HepG2 (cell line): ENCODE data around the gene CADPS.

ENCODE experiments used
- CEBPB ChIP-seq: IDR thresholded peaks from 2 replicates; pipeline ENCODE4 v1.6.1; 2011; ENCODE audit warnings: low read depth, low read length, improper control_type of control experiment, borderline replicate concordance
- ELF4 ChIP-seq: sonication (generic); formaldehyde crosslinking; IDR thresholded peaks from 2 replicates; pipeline ENCODE4 v1.5.0; 2020; ENCODE audit warnings: missing genetic modification reagents, mild to moderate bottlenecking, moderate library complexity, borderline replicate concordance
- FOXP1 ChIP-seq, 2 experiments: fragments of 450-650 bp in 1 of 2; IDR thresholded peaks; 2 replicates each; pipeline ENCODE4 v1.6.1; 2017 to 2018; ENCODE audit warnings: antibody characterized with exemption in 1 of 2
- POLR2AphosphoS2 ChIP-seq: IDR thresholded peaks from 2 replicates; pipeline ENCODE4 v1.6.1; 2011; ENCODE audit warnings: low read depth, low read length, improper control_type of control experiment
- YY1 ChIP-seq: IDR thresholded peaks from 2 replicates; pipeline ENCODE4 v1.6.1; 2011; ENCODE audit warnings: low read length, low read depth, moderate library complexity, mild to moderate bottlenecking; ENCODE audit not compliant: insufficient read depth, insufficient replicate concordance
- ZFP1 ChIP-seq: IDR thresholded peaks from 2 replicates; pipeline ENCODE4 v1.6.1; 2016
- ZNF768 ChIP-seq: sonication (generic); formaldehyde crosslinking; IDR thresholded peaks from 2 replicates; pipeline ENCODE4 v1.4.0; 2020; ENCODE audit warnings: missing genetic modification reagents
- TF ChIP-seq, protein P1 (sequence below): sonication (generic); formaldehyde crosslinking; IDR thresholded peaks from 2 replicates; pipeline ENCODE4 v1.5.0; 2020; ENCODE audit warnings: mild to moderate bottlenecking, missing genetic modification reagents, moderate library complexity
- TF ChIP-seq, protein P2 (sequence below), 2 experiments: fragments of 450-650 bp in 1 of 2; sonication (generic) in 1 of 2; formaldehyde crosslinking in 1 of 2; IDR thresholded peaks; 2 replicates each; pipeline versions ENCODE4 v1.6.1 to v1.8.0; 2016 to 2022; ENCODE audit warnings: antibody characterized with exemption in 1 of 2, mild to moderate bottlenecking in 1 of 2, missing genetic modification reagents in 1 of 2

DNA sequence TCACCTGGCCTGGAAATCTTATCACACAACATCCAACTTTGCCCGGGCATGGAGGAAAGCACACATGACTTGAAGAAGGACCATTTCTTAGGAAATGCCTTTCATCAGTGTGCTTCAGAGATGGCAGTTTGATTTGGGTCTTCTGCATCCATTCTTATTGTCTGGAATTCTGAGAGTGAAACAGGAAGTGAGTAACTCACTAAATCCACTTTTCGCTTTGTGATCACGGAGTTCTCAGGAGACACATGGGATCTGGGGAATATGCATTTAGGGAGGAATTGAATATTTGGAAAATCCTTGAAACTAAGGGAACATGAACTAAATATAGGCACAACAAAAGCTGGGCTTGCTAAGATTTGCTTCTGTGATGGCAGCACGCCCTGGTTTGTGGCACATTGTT lies 289.4 kb downstream of the CADPS start:
- TF ChIP-seq, protein P1, sequence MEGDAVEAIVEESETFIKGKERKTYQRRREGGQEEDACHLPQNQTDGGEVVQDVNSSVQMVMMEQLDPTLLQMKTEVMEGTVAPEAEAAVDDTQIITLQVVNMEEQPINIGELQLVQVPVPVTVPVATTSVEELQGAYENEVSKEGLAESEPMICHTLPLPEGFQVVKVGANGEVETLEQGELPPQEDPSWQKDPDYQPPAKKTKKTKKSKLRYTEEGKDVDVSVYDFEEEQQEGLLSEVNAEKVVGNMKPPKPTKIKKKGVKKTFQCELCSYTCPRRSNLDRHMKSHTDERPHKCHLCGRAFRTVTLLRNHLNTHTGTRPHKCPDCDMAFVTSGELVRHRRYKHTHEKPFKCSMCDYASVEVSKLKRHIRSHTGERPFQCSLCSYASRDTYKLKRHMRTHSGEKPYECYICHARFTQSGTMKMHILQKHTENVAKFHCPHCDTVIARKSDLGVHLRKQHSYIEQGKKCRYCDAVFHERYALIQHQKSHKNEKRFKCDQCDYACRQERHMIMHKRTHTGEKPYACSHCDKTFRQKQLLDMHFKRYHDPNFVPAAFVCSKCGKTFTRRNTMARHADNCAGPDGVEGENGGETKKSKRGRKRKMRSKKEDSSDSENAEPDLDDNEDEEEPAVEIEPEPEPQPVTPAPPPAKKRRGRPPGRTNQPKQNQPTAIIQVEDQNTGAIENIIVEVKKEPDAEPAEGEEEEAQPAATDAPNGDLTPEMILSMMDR (CRISPR knock-in tag): no peak
- TF ChIP-seq FOXP1 (IDR thresholded peaks at IDR 0.05) (no peak), FOXP1 (CRISPR knock-in tag; IDR thresholded peaks at IDR 0.05) (no peak), ELF4 (no peak), YY1 (no peak), POLR2AphosphoS2 (no peak), ZFP1 (CRISPR knock-in tag) (no peak), CEBPB (no peak), ZNF768 (no peak)
- TF ChIP-seq, protein P2, sequence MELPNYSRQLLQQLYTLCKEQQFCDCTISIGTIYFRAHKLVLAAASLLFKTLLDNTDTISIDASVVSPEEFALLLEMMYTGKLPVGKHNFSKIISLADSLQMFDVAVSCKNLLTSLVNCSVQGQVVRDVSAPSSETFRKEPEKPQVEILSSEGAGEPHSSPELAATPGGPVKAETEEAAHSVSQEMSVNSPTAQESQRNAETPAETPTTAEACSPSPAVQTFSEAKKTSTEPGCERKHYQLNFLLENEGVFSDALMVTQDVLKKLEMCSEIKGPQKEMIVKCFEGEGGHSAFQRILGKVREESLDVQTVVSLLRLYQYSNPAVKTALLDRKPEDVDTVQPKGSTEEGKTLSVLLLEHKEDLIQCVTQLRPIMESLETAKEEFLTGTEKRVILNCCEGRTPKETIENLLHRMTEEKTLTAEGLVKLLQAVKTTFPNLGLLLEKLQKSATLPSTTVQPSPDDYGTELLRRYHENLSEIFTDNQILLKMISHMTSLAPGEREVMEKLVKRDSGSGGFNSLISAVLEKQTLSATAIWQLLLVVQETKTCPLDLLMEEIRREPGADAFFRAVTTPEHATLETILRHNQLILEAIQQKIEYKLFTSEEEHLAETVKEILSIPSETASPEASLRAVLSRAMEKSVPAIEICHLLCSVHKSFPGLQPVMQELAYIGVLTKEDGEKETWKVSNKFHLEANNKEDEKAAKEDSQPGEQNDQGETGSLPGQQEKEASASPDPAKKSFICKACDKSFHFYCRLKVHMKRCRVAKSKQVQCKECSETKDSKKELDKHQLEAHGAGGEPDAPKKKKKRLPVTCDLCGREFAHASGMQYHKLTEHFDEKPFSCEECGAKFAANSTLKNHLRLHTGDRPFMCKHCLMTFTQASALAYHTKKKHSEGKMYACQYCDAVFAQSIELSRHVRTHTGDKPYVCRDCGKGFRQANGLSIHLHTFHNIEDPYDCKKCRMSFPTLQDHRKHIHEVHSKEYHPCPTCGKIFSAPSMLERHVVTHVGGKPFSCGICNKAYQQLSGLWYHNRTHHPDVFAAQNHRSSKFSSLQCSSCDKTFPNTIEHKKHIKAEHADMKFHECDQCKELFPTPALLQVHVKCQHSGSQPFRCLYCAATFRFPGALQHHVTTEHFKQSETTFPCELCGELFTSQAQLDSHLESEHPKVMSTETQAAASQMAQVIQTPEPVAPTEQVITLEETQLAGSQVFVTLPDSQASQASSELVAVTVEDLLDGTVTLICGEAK (IDR thresholded peaks at IDR 0.05): no peak
- TF ChIP-seq, protein P2 (CRISPR knock-in tag; IDR thresholded peaks at IDR 0.05): no peak
